ENCODE measurements around the gene MEIS2.

GRCh38 chr15:36904715-36905114, 195.6 kb downstream of the MEIS2 start:
- TF ChIP-seq CTCF (conservative IDR thresholded peaks at IDR 0.05; ENCODE audit: low read depth, low read length) (no peak), EZH2 (IDR thresholded peaks at IDR 0.05; ENCODE audit: borderline replicate concordance, low read depth, low read length, poor library complexity, severe bottlenecking) (no peak)

All from A673 (cell line).